PC-9 (cell line): ENCODE measurements around the gene TMIGD1. TPM values are rescaled to one million over a fixed set of nuclear protein-coding genes. Genes with fewer than 3 reads are reported as not detected.

ENCODE experiments used
- BruUV-seq: library from RNA; stranded (reverse); fragments of 400-500 nt; replicated peaks from 2 replicates; lab custom pipeline; 2021; lab: Mats Ljungman, UMichigan
- CTCF ChIA-PET: fragments of 300-600 bp; sonication (Branson Sonifier 250); formaldehyde crosslinking; loops from one replicate; lab custom pipeline; 2022; ENCODE audit warnings: antibody characterized with exemption; lab: Charles Lee
- POLR2A ChIA-PET: fragments of 300-600 bp; sonication (Branson Sonifier 250); formaldehyde crosslinking; loops from one replicate; lab custom pipeline; 2022; ENCODE audit warnings: antibody characterized with exemption; ENCODE audit not compliant: unreplicated experiment; lab: Charles Lee
- DNase-seq, 2 experiments: peaks; one replicate each; pipeline versions ENCODE4 v3.0.0 to v3.0.0-alpha.2; 2015 to 2022; ENCODE audit warnings: mixed read lengths in 1 of 2
- H2AFZ ChIP-seq: fragments of 200-600 bp; sonication (generic); 2 replicates; pipeline ENCODE4 v1.8.1; 2017; ENCODE audit warnings: antibody characterized with exemption
- H3F3A ChIP-seq: fragments of 200-600 bp; sonication (generic); 2 replicates; pipeline ENCODE4 v1.8.1; 2017; ENCODE audit warnings: antibody characterized with exemption, mild to moderate bottlenecking, low read depth; ENCODE audit not compliant: insufficient read depth
- H3K27ac ChIP-seq: fragments of 200-600 bp; sonication (generic); 2 replicates; pipeline ENCODE4 v1.6.1; 2016; ENCODE audit warnings: mixed run types
- H3K27me3 ChIP-seq: fragments of 200-600 bp; sonication (generic); 2 replicates; pipeline ENCODE4 v1.6.1; 2016; ENCODE audit warnings: low read depth, mixed run types; ENCODE audit not compliant: insufficient read depth
- H3K36me3 ChIP-seq: fragments of 200-600 bp; sonication (generic); 2 replicates; pipeline ENCODE4 v1.6.1; 2016; ENCODE audit warnings: low read depth, mixed run types
- H3K4me1 ChIP-seq: fragments of 200-600 bp; sonication (generic); replicated peaks from 2 replicates; pipeline ENCODE4 v1.6.1; 2016; ENCODE audit warnings: mixed run types; ENCODE audit not compliant: insufficient read depth
- H3K4me2 ChIP-seq: fragments of 200-600 bp; sonication (generic); 2 replicates; pipeline ENCODE4 v1.6.1; 2017; ENCODE audit warnings: mixed run types
- H3K4me3 ChIP-seq: fragments of 200-600 bp; sonication (generic); 2 replicates; pipeline ENCODE4 v1.6.1; 2016; ENCODE audit warnings: mixed run types
- H3K79me2 ChIP-seq: fragments of 200-600 bp; sonication (generic); 2 replicates; pipeline ENCODE4 v1.6.1; 2017; ENCODE audit warnings: low read depth, mixed run types
- H3K9me2 ChIP-seq: fragments of 200-600 bp; sonication (generic); 2 replicates; pipeline ENCODE4 v1.8.1; 2017; ENCODE audit warnings: mild to moderate bottlenecking; ENCODE audit not compliant: insufficient read depth
- H3K9me3 ChIP-seq: fragments of 200-600 bp; sonication (generic); 2 replicates; pipeline ENCODE4 v1.8.1; 2016; ENCODE audit warnings: low read depth; ENCODE audit not compliant: insufficient read depth
- H4K20me1 ChIP-seq: fragments of 200-600 bp; sonication (generic); 2 replicates; pipeline ENCODE4 v1.8.1; 2017; ENCODE audit not compliant: insufficient read depth
- EZH2 ChIP-seq: fragments of 200-600 bp; sonication (generic); IDR thresholded peaks from 2 replicates; pipeline ENCODE4 v1.8.0; 2017; ENCODE audit warnings: antibody characterized with exemption, low read depth
- intact Hi-C: fragments of 100-400 bp; cut with micrococcal nuclease; formaldehyde crosslinking; loops from one replicate; pipeline ENCODE4 v1.10.0; 2022; ENCODE audit not compliant: unreplicated experiment
- total RNA-seq: library from RNA; stranded (reverse); gene quantifications from 2 replicates; pipeline ENCODE4 v1.2.3, GENCODE V29; 2021
- TF ChIP-seq, protein P1 (sequence below): fragments of 200-600 bp; sonication (generic); conservative IDR thresholded peaks from 2 replicates; pipeline ENCODE4 v1.6.1; 2017; ENCODE audit warnings: mixed run types, antibody characterized with exemption, mild to moderate bottlenecking, moderate library complexity

TMIGD1 gene
- total RNA-seq, 1 experiment from 2014 or later: not detected

- Histone ChIP-seq H3K4me2 (peak overlapping the region; percentile 42), H3K9me3 (no peaks in the 10 kb centered on the region), H3F3A (peaks cover 36% of the 10 kb centered on the region), H3K4me3 (no peak overlapping the region), H3K27me3 (no peaks in the 10 kb centered on the region), H3K36me3 (no peaks in the 10 kb centered on the region), H4K20me1 (no peaks in the 10 kb centered on the region), H3K79me2 (no peaks in the 10 kb centered on the region), H3K27ac (peak overlapping the region; percentile 30; the same call in 1 of the 2 replicates), H2AFZ (no peak overlapping the region), H3K9me2 (no peaks in the 10 kb centered on the region), H3K4me1 (peaks cover 37% of the 10 kb centered on the region)
- DNase-seq: peak in 1 of 2 experiments; percentile 92
- ChIA-PET CTCF (no interaction called here), POLR2A (no interaction called here)
- intact Hi-C loops: no loop called here
- BruUV-seq: no TSS peak
- TF ChIP-seq, protein P1, sequence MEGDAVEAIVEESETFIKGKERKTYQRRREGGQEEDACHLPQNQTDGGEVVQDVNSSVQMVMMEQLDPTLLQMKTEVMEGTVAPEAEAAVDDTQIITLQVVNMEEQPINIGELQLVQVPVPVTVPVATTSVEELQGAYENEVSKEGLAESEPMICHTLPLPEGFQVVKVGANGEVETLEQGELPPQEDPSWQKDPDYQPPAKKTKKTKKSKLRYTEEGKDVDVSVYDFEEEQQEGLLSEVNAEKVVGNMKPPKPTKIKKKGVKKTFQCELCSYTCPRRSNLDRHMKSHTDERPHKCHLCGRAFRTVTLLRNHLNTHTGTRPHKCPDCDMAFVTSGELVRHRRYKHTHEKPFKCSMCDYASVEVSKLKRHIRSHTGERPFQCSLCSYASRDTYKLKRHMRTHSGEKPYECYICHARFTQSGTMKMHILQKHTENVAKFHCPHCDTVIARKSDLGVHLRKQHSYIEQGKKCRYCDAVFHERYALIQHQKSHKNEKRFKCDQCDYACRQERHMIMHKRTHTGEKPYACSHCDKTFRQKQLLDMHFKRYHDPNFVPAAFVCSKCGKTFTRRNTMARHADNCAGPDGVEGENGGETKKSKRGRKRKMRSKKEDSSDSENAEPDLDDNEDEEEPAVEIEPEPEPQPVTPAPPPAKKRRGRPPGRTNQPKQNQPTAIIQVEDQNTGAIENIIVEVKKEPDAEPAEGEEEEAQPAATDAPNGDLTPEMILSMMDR: no peak
- TF ChIP-seq EZH2: no peak
Observed at GRCh38 chr17:30321314-30321713, 12.5 kb downstream of the TMIGD1 start.

- H3K9me3 ChIP-seq: no peaks in the 10 kb centered on the region
- CTCF ChIA-PET: no interaction called here
- H3K9me2 ChIP-seq: no peaks in the 10 kb centered on the region
- H3K27ac ChIP-seq: no peak overlapping the region
- H3K79me2 ChIP-seq: no peaks in the 10 kb centered on the region
- BruUV-seq: no TSS peak
- DNase-seq: no peak
- TF ChIP-seq, protein P1: no peak
- TF ChIP-seq EZH2: no peak
- no peak overlapping the region for H3K4me2 ChIP-seq
- H3K36me3 ChIP-seq: no peaks in the 10 kb centered on the region
- intact Hi-C loops: no loop called here
- peaks cover 21% of the 10 kb centered on the region for H3K4me1 ChIP-seq
- H3K27me3 ChIP-seq: no peaks in the 10 kb centered on the region
- POLR2A ChIA-PET: interaction anchor here (0.6 kb wide), 1 partner anchor 214 kb away, joined by 6 read pairs; no protein-coding TSS in a partner anchor
- no peak overlapping the region for H3K4me3 ChIP-seq
- H2AFZ ChIP-seq: no peak overlapping the region
- peaks cover 22% of the 10 kb centered on the region for H3F3A ChIP-seq
- H4K20me1 ChIP-seq: no peaks in the 10 kb centered on the region
Observed at GRCh38 chr17:30318155-30318554, 15.7 kb downstream of the TMIGD1 start.

GRCh38 chr17:30316736-30317135 is 17.1 kb downstream of the TMIGD1 start:
- H3K36me3 ChIP-seq: no peaks in the 10 kb centered on the region
- H2AFZ ChIP-seq: no peak overlapping the region
- no peak overlapping the region for H3K4me2 ChIP-seq
- peaks cover 26% of the 10 kb centered on the region for H3K4me1 ChIP-seq
- POLR2A ChIA-PET: no interaction called here
- TF ChIP-seq EZH2: no peak
- TF ChIP-seq, protein P1: no peak
- no peaks in the 10 kb centered on the region for H3K27me3 ChIP-seq
- H4K20me1 ChIP-seq: no peaks in the 10 kb centered on the region
- no peaks in the 10 kb centered on the region for H3K9me2 ChIP-seq
- peaks cover 22% of the 10 kb centered on the region; the same call in 1 of the 2 replicates for H3F3A ChIP-seq
- CTCF ChIA-PET: interaction anchor here (0.6 kb wide), 1 partner anchor 508 kb away, joined by 7 read pairs; the partner anchor contains the start of gene CRLF3
- no peaks in the 10 kb centered on the region for H3K9me3 ChIP-seq
- intact Hi-C loops: no loop called here
- no peak overlapping the region for H3K27ac ChIP-seq
- no peak for DNase-seq
- no peak overlapping the region for H3K4me3 ChIP-seq
- BruUV-seq: no TSS peak
- no peaks in the 10 kb centered on the region for H3K79me2 ChIP-seq
